B cell (primary cell): ENCODE measurements around the gene TMEM201. TPM values are rescaled to one million over a fixed set of nuclear protein-coding genes. Genes with fewer than 3 reads are reported as not detected.

Experiments used
- ATAC-seq: fragments of 200-7000 bp; cut with Tn5 transposase; one replicate; pipeline ENCODE4 v1.10.0; 2021; ENCODE audit warnings: low read depth, mild to moderate bottlenecking, moderate number of reproducible peaks, moderate library complexity
- CTCF ChIA-PET: fragments of 350-600 bp; sonication (Branson Sonifier 250); formaldehyde crosslinking; loops from one replicate; lab custom pipeline; 2021; ENCODE audit warnings: antibody characterized with exemption, inconsistent platforms; lab: Charles Lee
- POLR2A ChIA-PET: fragments of 350-600 bp; sonication (Branson Sonifier 250); formaldehyde crosslinking; loops from one replicate; lab custom pipeline; 2021; ENCODE audit warnings: antibody characterized with exemption; lab: Charles Lee
- DNase-seq: peaks from one replicate; pipeline ENCODE4 v3.0.0; 2013
- H2AFZ ChIP-seq: 2 replicates; pipeline ENCODE4 v1.6.1; 2012; ENCODE audit warnings: mild to moderate bottlenecking, low read depth, low read length; ENCODE audit not compliant: insufficient read depth, poor library complexity, severe bottlenecking
- H3K27ac ChIP-seq, 2 donors: 1 replicate in 1 of 2; 2 replicates in 1 of 2; pipeline ENCODE4 v1.5.1; 2012 to 2013; ENCODE audit warnings: low read length in 2 of 2, mild to moderate bottlenecking in 2 of 2, moderate library complexity in 1 of 2
- H3K27me3 ChIP-seq, 4 experiments: fragments of 200-600 bp in 1 of 4; sonication (generic) in 1 of 4; replicated peaks in 1 of 4; 1 replicate in 2 of 4; 2 replicates in 2 of 4; pipeline versions ENCODE4 v1.6.1 to v1.7.0; 2013 to 2016; ENCODE audit warnings: low read length in 3 of 4, mild to moderate bottlenecking in 2 of 4, mixed read lengths in 1 of 4, moderate library complexity in 1 of 4; ENCODE audit not compliant: insufficient read depth in 4 of 4, control insufficient read depth in 3 of 4; ENCODE audit errors: control extremely low read depth in 1 of 4
- H3K36me3 ChIP-seq, 2 experiments: replicated peaks in 1 of 2; 1 replicate in 1 of 2; 2 replicates in 1 of 2; pipeline versions ENCODE4 v1.6.1 to v1.7.1; 2013; ENCODE audit warnings: low read length in 1 of 2; ENCODE audit not compliant: insufficient read depth in 2 of 2, control insufficient read depth in 1 of 2; ENCODE audit errors: control extremely low read depth in 1 of 2, extremely low read depth in 1 of 2
- H3K4me1 ChIP-seq, 2 donors: fragments of 200-600 bp in 1 of 2; sonication (generic) in 1 of 2; 1 replicate in 1 of 2; 2 replicates in 1 of 2; pipeline versions ENCODE4 v1.5.1 to v1.6.1; 2013 to 2017; ENCODE audit warnings: low read length in 2 of 2; ENCODE audit not compliant: control insufficient read depth in 2 of 2, insufficient read depth in 2 of 2
- H3K4me2 ChIP-seq: replicated peaks from 2 replicates; pipeline ENCODE3; 2012; ENCODE audit warnings: mild to moderate bottlenecking, low read depth, low read length; ENCODE audit not compliant: poor library complexity, severe bottlenecking
- H3K4me3 ChIP-seq, 5 experiments: fragments of 200-600 bp in 1 of 5; sonication (generic) in 1 of 5; 1 replicate in 3 of 5; 2 replicates in 2 of 5; pipeline versions ENCODE4 v1.5.1 to v1.7.0; 2011 to 2016; ENCODE audit warnings: low read length in 4 of 5, mild to moderate bottlenecking in 4 of 5, low read depth in 2 of 5, control low read depth in 1 of 5, moderate library complexity in 1 of 5; ENCODE audit not compliant: insufficient read depth in 1 of 5; ENCODE audit errors: control extremely low read depth in 1 of 5, extremely low read depth in 1 of 5
- H3K79me2 ChIP-seq: fragments of 200-600 bp; sonication (generic); one replicate; pipeline ENCODE4 v1.6.0; 2016; ENCODE audit warnings: low read length; ENCODE audit not compliant: control insufficient read depth, insufficient read depth
- H3K9ac ChIP-seq: fragments of 200-600 bp; sonication (generic); 2 replicates; pipeline ENCODE4 v1.6.1; 2017; ENCODE audit warnings: mild to moderate bottlenecking, low read length, moderate library complexity
- H3K9me3 ChIP-seq, 3 donors: one replicate each; pipeline versions ENCODE4 v1.6.1 to v1.7.1; 2013; ENCODE audit warnings: low read length in 2 of 3; ENCODE audit not compliant: control insufficient read depth in 2 of 3, insufficient read depth in 1 of 3; ENCODE audit errors: control extremely low read depth in 1 of 3
- H4K20me1 ChIP-seq: 2 replicates; pipeline ENCODE4 v1.6.0; 2012; ENCODE audit warnings: mild to moderate bottlenecking, low read length; ENCODE audit not compliant: insufficient read depth, control insufficient read depth, poor library complexity, severe bottlenecking
- H3K27ac Mint-ChIP-seq: one replicate; pipeline ENCODE4 v1.8.0; 2021; ENCODE audit warnings: mixed read lengths
- H3K27me3 Mint-ChIP-seq: one replicate; pipeline ENCODE4 v1.8.0; 2021; ENCODE audit warnings: mixed read lengths
- H3K4me1 Mint-ChIP-seq: one replicate; pipeline ENCODE4 v1.8.0; 2021; ENCODE audit warnings: mixed read lengths
- H3K4me3 Mint-ChIP-seq: one replicate; pipeline ENCODE4 v1.8.0; 2021; ENCODE audit warnings: mixed read lengths
- H3K9me3 Mint-ChIP-seq: one replicate; pipeline ENCODE4 v1.8.0; 2022; ENCODE audit warnings: mixed read lengths; ENCODE audit not compliant: insufficient read depth
- EZH2 ChIP-seq: IDR thresholded peaks from 2 replicates; pipeline ENCODE4 v1.6.1; 2012; ENCODE audit warnings: borderline replicate concordance, low read depth, mild to moderate bottlenecking, moderate library complexity, low read length; ENCODE audit not compliant: insufficient read depth, poor library complexity, severe bottlenecking
- WGBS: methylation state at CpG from one replicate; pipeline ENCODE4 v1.1.5; 2013; ENCODE audit warnings: missing lambda C conversion rate; ENCODE audit not compliant: insufficient coverage; 5-methylcytosine and 5-hydroxymethylcytosine counted together
- intact Hi-C: fragments of 100-400 bp; cut with micrococcal nuclease; formaldehyde crosslinking; loops from one replicate; pipeline ENCODE4 v1.10.0; 2022
- polyA plus RNA-seq: library from polyadenylated mRNA; depleted of rRNA; stranded (reverse); fragments of >200 nt; gene quantifications from 2 replicates; pipeline ENCODE4 v1.2.3, GENCODE V29; 2012
- total RNA-seq, 2 donors: library from RNA; stranded (reverse); fragments of 120-200 nt in 1 of 2; gene quantifications; 1 replicate in 1 of 2; 2 replicates in 1 of 2; pipeline versions ENCODE4 v1.2.3 to v1.2.4, GENCODE V29; 2013 to 2022
- TF ChIP-seq, protein P1 (sequence below): fragments of 200-600 bp; IDR thresholded peaks from one replicate; pipeline ENCODE4 v1.8.0; 2022; ENCODE audit warnings: antibody characterized with exemption, mild to moderate bottlenecking

Gene TMEM201
- total and polyA plus RNA-seq, 2 donors (not counting 1 experiment from before 2014, with no cell fraction given), result 6.5 to 9.1 TPM

DNA sequence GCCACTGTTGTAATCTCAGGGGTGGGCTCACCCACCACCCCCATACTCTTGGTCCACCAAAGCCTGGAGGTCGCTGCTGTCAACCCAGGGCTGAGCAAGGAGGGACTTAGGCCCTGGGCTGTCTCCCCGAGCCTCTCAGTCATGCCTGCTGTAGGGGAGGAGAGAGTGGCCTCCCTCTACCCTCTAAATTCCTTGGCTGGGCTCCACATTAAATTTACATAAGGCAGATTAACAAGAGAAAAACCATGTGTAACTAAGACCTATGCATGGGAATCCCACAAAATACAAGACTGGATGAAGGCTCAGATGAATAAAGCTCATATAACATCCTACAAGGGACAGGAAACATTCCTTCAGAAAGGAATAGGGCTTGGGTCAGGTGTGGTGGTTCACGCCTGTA lies 61.1 kb downstream of the TMEM201 start:
- Histone ChIP-seq H3K9ac (no peak overlapping the region), H3K27ac (peak overlapping the region in 1 of 2 donors; percentile 23), H3K27me3 (no peaks in the 10 kb centered on the region), H4K20me1 (peaks cover 23% of the 10 kb centered on the region), H3K4me2 (no peak overlapping the region), H3K79me2 (peaks cover 69% of the 10 kb centered on the region), H3K36me3 (peaks cover 0 to 5% of the 10 kb centered on the region in 2 experiments), H3K4me3 (no peak overlapping the region), H3K4me1 (peaks cover 34 to 54% of the 10 kb centered on the region in 2 donors), H3K9me3 (no peaks in the 10 kb centered on the region), H2AFZ (no peak overlapping the region)
- POLR2A ChIA-PET, result interaction anchor here (8.2 kb wide), 1 partner anchor 21 kb away, joined by 251 read pairs; no protein-coding TSS in a partner anchor
- no peaks in the 10 kb centered on the region for H3K9me3 Mint-ChIP-seq
- CTCF ChIA-PET, result interaction anchor here (1.5 to 10.6 kb wide), 2 partner anchors 22 to 34 kb away, joined by 4 to 231 read pairs; no protein-coding TSS in a partner anchor
- H3K4me3 Mint-ChIP-seq, result peak overlapping the region; percentile 62
- DNase-seq, result no peak
- peak overlapping the region; percentile 67 for H3K27ac Mint-ChIP-seq
- intact Hi-C loops, result no loop called here
- TF ChIP-seq EZH2, result no peak
- TF ChIP-seq, protein P1, sequence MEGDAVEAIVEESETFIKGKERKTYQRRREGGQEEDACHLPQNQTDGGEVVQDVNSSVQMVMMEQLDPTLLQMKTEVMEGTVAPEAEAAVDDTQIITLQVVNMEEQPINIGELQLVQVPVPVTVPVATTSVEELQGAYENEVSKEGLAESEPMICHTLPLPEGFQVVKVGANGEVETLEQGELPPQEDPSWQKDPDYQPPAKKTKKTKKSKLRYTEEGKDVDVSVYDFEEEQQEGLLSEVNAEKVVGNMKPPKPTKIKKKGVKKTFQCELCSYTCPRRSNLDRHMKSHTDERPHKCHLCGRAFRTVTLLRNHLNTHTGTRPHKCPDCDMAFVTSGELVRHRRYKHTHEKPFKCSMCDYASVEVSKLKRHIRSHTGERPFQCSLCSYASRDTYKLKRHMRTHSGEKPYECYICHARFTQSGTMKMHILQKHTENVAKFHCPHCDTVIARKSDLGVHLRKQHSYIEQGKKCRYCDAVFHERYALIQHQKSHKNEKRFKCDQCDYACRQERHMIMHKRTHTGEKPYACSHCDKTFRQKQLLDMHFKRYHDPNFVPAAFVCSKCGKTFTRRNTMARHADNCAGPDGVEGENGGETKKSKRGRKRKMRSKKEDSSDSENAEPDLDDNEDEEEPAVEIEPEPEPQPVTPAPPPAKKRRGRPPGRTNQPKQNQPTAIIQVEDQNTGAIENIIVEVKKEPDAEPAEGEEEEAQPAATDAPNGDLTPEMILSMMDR, result no peak
- peaks cover 49% of the 10 kb centered on the region for H3K4me1 Mint-ChIP-seq
- no peak for ATAC-seq
- no peaks in the 10 kb centered on the region for H3K27me3 Mint-ChIP-seq
- no CpG with 5 or more reads among the region's 3 CpGs for WGBS

DNA sequence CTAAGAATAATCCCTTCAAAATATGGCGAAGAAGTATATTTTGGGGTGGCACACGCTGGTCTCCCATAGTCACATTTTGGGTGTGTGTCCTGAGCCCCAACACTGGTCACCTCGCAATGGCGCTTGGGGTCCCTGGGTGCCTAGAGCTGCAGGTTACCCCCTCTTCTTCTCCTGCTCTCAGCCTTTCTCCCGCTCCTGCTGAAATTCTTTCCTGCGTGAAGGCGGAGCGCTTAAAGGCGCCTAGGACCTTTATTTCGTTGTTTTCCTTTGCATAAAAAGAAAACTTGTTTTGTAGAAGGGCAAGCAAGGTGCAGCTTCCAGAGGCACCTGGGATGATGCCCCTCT lies 62.5 kb downstream of the TMEM201 start:
- CTCF ChIA-PET, result interaction anchor here (1.0 to 10.6 kb wide), 5 partner anchors 23 to 66 kb away, joined by 3 to 231 read pairs (median 4); no protein-coding TSS in a partner anchor
- Histone ChIP-seq H3K27me3 (no peaks in the 10 kb centered on the region), H3K4me1 (peaks cover 36 to 54% of the 10 kb centered on the region in 2 donors), H3K9ac (peak overlapping the region; percentile 83), H3K4me3 (peak overlapping the region; percentile 57 to 96 (median 74)), H3K36me3 (peaks cover 0 to 5% of the 10 kb centered on the region in 2 experiments), H3K4me2 (peak overlapping the region; percentile 90), H4K20me1 (peaks cover 37% of the 10 kb centered on the region), H3K9me3 (no peaks in the 10 kb centered on the region), H3K79me2 (peaks cover 80% of the 10 kb centered on the region), H2AFZ (peak overlapping the region; percentile 71), H3K27ac (peak overlapping the region; percentile 55 to 82)
- WGBS, result 2% methylated on average over 8 of the region's 10 CpGs
- H3K27ac Mint-ChIP-seq, result peak overlapping the region; percentile 99
- no peak for DNase-seq
- no peak for ATAC-seq
- H3K27me3 Mint-ChIP-seq, result no peaks in the 10 kb centered on the region
- TF ChIP-seq, protein P1, result no peak
- no peak for TF ChIP-seq EZH2
- peaks cover 57% of the 10 kb centered on the region for H3K4me1 Mint-ChIP-seq
- peak overlapping the region; percentile 98 for H3K4me3 Mint-ChIP-seq
- no peaks in the 10 kb centered on the region for H3K9me3 Mint-ChIP-seq
- intact Hi-C loops, result loop anchor here (1.0 kb wide), 1 partner anchor 66 kb away; no protein-coding TSS in a partner anchor
- POLR2A ChIA-PET, result interaction anchor here (0.7 to 8.2 kb wide), 5 partner anchors 8 to 65 kb away, joined by 4 to 251 read pairs (median 4); no protein-coding TSS in a partner anchor
